ENCODE data around the gene CBARP.

The CBARP gene

DNA sequence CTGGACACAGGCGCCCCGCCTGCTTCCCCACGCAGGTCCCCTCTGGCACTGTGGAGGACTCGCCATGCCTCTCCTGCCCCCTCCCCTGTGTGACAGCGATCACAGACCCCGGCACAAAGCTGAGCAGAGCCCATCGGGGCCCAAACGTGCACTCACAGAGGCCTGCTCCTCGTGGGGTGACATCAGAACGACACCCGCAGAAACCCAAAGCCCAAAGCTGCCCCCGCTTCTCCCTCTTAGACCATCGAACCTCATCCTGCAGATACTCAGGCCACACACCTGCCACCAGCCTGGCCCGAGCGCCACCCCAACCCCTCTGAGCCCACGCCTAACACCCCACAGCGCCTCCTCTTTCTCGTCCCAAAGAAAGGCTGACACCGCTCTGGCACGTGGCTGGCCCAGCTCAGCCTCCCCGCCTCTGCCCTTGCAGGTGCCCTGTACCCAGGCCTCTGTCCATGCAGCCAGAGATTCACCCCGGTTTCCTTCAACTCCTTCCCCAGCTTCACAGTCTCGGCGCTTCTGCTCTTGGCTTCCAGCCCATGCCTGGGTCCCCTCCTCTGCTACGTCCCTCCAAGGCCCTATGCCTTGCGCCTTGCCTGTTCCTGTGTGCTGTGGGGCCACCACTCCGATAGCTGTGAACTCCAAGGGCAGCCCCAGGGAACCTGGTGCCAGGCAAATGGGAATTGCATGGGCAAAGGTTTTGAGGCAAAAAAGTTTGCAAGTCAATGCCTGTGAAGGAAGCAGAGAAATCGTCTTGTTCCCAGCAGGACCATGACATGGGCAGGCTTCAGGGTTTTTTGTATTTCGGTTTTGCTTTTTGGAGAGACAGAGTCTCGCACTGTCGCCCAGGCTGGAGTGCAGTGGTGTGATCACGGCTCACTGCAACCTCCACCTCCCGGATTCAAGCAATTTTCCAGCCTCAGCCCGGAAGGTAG is 831 bp upstream of the CBARP start:
- DNase-seq: no peak

DNA sequence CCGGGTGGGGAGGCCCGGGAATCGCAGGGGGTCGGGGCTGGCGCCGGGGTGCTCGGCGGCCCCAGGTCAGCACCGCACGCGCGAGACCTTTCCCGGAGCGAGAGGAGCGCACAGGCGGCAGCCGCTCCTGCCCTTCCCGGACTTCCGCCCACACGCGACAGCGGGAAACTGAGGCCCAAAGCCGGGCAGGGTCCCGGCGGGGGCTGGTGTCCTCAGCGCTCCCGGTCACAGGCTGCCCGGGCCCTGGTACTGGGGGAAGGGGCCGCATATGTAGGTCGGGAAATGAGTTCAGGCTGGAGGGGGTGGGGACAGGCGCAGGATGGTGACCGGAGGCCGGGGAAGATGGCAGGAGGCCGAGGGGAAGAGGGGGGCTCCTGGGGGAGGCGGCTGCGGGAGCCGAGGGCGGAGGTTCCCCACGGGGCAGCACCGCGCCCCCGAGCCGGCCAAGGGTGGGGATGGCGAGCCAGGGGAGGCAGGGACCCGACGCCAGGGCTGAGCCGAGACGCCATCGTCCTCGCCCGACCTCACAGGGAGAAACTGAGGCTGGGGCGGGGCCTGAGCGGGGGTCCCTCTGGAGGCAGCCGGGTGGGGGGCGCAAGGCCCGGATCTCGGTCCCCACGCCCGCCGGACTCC is 662 bp downstream of the CBARP start:
- DNase-seq: no peak

DNA sequence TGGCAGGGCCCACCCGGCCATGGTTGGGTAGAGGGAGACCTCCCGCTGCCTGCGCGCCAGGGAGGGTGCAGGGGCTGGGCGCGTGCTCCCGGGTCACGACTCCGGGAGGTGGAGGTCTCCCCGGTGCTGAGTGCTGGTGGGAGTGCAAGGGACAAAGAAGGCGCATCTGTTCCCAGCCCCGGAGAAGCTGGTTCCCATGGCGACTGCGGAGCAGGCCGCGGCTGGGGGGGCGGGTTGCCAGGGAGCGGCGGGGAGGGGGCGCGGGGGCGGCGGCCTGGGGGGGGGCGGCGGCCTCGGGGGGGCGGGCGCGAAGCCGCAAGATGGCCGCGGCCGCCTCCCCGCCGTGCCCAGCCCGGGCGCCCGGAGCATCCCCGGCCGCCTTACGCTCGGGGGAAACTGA is 1.2 kb downstream of the CBARP start:
- DNase-seq: no peak

DNA sequence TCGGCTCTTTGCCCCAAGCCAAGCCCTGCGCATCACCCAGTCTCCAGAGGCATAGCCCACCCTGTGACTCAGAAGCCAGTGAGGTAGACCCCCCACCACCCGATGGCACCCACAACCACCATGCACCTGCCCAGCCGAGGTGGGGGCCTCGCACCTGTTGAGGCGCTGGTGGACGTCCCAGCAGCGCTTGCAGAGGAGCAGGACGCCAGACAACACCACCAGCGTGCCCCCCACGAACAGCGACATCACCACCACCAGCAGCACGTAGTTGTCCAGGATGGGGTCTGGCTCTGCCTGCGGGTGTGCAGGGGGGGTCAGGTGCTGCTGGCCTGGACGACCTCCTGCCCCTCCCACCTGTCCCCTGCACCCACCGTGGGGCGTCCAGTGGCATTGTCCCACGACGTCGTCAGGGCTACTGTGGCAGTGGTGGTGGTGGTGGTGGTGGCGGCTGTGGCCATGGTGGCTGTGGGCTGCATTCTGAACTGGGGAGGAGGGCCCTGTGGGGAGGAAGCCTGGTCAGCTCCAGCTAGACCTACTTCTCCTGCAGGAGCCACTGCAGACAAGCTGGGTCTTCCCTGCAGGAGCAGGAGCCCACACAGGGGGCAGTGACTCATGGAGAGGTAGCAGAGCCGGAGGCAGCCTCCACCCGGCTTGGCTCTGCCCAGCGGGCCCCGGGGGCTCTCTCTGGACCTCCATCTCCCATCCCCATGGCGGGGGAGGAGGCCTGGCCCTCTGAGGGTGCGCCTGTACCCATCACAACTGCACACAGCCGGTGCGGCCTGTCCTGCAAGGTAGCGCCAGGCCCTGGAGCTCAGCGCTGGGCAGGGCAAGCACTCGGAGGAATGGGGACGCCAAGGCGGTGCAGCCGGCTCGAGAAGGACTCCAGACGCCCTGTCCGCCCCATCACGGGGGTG is 1.9 kb downstream of the CBARP start:
- DNase-seq: no peak

DNA sequence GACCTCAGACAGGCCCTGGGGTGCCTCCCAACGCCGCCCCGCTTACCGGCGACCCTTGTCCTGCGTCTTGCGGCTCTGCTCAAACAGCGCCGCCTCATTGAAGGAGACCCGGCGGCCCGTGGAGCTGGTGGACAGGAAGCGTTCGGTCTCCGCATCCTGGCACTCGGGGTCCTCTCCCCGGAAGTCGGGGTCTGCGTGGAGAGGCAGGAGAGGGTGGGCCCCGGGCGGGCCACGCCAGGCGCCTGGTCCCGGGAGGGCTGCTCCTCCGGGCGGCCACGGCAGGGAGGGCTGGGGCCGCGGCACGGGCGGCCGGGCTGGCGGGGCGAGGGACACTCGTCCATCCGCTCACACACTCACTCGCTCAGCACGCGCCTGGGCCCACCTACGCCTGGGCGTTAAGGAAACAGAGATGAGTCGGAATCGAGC is 2.8 kb downstream of the CBARP start:
- no peak for DNase-seq

DNA sequence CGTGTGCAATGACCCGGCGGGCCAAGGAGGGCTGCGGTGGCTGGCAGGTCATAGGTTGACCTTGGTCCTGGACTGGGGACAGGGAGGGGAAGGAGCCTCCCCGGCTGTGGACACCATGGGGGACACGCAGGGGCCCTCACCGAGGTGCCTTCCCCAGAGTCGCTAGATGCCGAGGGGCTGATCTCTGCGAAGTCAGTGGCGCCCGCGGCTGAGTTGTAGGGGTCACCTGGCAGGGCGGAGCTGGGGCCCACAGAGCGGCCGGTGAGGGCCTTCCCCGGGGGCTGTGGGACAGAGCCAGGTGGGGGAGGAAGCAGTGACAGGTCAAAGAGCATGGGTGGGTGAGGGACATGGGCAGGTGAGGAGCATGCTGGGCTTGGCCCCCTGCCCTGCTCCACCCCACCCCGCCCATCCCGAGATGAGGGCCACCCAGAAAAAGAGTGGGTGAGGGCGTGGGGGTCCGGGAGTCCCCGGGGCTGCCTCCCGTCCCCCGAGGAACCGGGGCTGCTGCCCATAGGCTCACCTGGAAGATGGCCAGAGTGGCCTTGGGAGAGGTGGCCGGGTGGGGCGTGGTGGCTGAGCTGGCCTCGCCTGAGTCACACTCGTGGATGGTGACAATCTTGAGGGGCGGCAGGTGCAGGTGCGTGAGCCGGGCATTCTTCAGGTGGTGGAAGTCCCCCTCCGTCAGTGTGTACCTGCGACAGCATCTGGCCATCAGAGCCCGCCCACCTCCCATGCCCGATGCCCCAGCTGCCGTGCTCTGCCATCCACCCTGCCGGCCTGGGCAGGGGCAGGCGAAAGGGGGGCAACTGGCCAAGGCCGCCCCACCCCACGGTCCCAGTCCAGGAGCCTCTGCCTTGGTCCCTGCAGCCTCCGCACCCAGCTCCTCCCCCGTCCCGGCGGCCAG is 3.5 kb downstream of the CBARP start:
- no peak for DNase-seq

DNA sequence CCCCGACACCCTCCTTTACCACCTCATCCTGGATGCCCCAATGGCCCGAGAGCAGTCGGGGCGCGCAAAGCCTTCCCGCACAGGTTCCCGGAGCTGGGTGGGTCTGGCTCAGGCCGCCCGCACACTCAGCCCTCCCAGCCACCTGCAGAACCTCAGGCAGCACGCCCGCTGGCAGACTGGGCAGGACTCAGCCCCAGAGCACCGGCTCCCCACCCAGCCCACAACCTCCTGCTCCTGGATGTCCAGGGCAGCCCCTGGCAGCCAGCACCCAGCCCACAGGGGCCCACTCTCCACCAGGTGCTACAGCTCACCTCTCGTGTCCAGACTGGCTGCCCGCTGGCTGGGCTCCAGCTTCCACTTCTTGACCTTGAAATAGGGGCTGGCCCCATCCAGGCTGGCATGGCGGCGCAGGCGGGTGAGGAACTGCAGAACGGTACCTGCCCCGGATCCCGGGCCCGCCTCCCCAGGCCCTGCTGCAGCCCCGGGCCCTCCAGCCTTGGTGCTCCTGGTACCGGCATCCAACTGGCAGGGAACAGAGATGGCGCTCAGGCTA is 4.6 kb downstream of the CBARP start:
- no peak for DNase-seq

DNA sequence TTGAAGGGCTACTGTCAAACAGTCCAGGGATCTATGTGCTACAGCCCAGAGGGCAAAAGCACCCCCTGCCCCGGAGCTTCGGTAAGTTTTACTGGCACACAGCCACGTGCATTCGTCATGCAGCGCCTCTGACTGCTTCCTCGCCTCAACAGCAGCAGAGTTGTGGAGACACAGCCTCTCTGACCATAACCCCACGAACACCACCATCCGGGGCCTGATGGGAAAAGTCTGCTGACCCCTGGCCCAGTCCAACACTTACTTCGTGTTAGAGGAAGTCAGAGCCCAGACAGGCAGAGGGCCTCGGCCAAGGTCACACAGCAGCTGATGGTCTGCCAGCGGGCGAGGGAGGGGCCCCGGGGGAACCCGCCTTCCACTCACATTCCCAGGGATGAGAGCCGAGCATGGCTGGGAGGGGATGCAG is 5.1 kb downstream of the CBARP start:
- DNase-seq: no peak

DNA sequence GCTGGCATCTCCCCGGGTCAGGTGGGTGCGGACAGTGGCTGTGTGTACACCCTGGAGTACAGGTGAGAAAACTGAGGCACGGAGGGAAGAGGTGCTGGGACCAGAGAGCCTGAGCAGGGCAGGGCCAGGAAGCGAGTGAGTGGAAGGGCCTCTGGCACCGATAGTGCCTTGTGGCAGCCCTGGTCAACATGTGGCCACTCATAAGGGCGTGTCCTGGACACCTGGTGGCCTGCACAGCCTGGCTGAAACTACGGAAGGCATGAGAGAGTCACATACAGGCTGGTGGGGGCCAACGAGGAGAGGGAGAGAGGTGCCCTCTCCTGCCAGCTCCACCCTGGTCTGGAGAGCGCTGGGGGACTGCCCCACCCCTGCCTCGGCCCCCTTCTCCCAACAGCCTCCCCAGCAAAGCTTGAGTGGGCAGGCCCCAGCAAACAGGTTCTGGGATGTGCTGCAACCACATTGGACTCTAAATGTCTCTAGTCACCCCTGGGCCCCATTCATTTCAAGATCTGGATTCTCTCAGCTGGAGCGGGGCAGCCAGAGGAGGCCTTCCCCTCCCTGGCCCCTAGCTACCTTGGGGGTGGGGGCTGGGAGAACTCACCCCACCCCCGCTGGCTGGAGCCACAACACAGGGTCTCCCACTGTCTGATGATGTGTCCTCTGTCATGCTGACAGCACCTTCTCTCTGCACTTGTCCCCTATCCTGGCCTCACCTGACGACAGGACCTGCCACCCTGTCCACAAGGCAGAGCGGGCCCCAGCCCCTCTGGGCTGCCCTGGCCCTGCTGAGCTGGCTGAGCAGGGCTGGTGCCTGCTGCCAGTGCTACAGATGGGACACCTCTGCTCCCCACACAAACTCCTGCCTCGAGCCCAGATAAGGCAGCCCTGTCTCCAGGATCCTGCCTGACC is 5.8 kb downstream of the CBARP start:
- no peak for DNase-seq

DNA sequence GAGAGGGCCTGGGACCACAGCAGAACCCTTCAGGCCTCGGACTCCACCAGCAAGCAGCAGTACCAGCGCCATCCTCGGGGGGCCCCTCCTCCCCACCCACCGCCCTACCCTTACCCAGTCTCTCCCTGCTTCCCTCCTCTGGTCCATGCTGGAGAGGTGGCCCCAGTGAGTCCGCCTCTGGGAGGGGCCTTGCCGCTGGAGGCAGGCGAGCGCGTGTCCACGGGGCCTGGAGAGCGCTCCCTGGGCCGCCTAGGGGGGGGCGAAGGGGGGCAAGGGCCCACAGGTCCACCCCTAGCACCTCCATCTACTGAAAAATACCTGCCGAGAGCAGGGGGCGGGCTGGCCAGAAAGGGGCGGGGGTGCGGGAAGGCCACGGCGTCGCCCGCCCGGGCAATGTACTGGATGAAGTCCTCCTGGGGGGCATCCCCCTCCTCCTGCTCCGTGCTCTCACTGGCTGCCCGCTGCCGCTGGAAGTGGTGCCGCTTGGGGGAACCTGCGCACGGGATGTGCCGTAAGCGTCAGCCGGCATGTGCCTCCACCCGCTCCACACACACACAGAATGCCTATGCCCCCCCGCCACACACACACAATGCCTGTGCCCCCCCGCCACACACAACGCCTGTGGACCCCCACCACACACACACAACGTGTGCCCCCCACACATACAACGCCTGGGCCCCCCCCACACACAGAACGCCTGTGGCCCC is 6.9 kb downstream of the CBARP start:
- no peak for DNase-seq

DNA sequence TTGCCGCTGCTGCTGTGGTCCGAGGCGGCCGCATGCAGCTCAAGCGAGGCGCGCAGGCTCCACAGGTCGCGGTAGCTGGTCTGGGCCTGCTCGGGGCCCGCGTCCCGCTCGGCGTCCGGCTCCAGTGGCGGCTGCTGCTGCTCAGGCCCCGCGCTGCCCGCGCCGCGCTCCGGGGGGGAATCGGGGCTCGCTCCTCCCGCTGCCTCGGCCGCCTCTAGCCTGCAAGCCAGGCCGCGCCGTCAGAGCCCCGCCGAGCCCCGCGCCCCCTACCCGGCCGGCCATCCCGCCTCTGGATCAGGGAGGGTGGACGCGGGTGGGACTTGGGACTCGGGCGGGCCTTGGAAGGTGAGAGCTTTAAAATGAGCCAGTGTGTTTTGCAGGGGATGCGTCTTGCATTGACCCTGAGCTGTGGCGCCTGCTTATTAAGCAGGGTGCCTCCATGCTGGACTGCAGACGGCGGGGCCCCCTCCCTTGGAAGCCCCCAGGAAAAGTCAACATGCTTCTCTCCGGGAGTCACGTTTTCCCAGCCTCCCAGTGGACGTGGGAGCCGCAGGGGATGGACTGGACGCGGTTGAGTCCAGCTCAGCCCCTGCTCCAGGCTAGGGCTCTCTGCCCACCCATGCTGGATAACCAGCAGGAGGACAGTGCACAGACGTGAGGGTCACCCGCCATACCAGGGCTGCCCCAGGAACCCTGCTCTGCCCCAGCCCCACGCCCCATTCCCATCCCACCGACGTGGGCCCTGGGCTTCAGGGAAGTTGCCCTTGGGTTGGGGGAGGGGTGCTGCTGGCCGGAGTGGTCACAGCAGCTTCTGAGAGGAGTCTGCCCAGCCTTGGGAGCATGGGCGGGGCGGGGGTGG is 7.7 kb downstream of the CBARP start:
- DNase-seq: no peak

DNA sequence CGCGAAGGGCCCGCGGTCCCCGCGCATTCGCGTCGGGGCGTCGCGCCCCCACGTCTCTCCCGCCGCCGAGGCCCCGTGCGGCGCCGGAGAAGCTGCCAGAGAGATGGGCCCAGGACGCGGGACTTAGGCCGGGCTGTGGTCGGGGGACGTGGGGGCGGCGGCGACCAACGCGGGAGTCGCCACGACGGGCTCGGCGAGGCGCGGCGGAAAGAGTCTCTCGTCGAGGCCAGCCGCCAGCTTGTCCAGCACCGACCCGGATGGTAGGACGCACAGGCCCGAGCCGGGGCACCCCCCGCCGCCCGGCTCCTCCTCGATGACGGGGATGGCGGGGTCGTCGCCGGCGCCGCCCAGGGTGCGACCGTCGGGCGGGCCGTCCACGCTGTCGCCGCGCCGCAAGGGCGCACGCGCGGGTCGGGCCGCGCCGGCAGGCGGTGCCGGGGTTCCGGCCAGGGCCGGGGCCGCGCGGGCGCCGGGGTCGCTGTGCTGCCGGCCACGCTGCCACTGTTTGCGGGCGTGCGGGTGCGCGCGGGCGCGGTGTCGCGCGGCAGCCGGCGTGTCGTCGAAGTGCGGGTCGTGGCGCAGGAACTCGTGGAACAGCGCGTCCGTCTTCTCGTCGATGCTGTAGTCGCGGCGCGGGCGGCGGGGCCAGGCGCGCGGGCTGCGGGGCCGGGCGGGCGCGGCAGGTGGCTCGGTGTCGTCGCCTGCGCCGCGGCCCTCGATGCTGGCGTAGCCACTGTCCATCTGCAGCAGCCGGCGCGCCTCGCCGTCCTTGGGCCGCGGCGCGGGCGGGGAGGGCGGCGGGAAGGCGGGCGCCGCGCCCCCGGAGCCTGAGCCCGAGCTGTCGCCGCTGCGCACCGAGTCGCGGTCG is 8.5 kb downstream of the CBARP start:
- DNase-seq: no peak

DNA sequence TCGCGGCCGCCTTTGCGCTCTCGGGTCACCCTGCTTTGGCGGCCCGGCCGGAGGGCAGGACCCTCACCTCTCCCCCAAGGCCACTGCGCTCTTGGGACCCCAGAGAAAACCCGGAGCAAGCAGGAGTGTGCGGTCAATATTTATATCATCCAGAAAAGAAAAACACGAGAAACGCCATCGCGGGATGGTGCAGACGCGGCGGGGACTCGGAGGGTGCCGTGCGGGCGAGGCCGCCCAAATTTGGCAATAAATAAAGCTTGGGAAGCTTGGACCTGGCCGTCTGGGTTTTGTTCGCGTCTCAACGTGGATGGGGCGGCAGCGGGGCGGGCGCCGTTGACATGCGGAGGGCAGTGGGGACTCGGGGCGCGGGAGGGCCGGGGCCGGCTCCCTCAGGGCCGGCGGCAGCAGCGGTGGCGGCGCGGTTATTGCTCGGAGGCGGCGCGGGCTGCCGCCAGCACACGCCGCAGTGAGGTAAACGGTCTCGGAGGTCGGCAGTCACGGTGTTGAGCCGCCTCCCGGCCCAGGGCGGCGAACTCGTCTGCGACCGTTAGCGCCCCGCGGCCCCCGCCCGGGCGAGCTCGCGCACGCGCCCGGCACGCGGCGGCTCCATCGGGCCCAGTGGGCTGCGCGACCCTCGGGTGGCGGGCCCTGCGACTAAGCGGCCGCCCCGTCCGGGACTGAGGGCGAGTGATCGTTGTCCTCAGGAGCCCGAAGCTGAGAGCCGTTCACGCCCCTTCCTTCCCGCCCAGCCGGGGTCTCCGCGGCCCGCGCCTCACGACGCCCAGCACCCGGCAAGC is 9.4 kb downstream of the CBARP start:
- no peak for DNase-seq

DNA sequence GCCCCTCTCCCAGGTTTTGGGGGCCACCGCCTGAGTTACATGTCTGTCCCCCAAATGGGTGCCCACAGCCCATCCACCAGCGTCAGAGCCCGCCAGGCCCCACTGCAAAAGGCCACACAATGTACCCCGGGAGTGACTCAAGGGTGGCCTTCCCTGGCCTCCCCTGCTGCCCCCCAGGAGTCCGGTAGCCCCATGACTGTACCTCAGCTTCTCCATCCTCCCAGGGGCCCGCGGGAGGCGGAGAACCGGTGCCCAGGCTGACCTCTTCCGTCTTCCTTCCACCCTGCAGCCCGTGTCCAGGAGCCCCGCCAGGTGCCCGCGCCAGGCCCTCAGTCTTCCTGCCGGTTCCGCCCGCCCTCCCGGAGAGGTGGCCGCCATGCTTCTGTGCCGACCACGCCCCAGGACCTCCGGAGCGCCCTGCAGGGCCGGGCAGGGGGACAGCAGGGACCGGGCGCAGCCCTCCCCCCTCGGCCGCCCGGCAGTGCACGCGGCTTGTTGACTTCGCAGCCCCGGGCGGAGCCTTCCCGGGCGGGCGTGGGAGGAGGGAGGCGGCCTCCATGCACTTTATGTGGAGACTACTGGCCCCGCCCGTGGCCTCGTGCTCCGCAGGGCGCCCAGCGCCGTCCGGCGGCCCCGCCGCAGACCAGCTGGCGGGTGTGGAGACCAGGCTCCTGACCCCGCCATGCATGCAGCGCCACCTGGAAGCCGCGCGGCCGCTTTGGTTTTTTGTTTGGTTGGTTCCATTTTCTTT is 10.3 kb downstream of the CBARP start:
- no peak for DNase-seq

DNA sequence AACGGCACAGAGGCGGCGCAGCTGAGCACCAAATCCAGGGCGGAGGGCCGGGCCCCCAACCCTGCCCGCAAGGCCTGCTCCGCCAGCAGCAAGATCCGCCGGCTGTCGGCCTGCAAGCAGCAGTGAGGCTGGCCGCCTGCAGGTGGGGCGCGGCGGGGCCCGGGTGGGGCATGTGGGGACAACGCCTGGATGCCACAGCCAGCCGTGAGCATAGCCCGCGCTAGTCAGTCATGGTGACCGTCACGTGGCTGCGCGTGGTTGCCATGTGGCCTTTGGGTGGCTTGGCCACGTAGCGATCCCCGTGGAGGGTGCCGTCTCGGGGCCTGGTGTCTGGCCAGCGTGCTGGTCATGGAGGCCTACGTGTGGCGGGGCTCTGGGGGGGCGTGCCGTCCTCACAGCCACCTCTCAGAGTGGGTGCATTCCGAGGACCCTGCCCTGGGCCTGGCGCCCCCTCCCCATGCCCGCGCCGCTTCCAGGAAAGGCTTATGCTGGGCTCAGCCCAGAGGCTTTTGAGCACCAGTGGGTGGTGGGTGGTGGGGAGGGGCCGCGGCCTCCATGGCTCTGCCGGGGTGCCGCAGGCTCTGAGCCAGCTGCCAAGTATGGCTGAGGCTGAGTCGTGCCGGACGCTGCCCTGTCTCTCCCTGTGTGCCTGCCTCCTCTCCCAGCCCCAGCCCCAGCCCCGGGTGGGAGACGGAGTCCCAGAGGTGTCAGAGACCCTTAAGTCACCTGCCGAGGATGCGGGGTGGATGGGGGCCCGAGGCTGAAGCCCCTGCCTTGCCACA is 11.1 kb downstream of the CBARP start:
- no peak for DNase-seq

DNA sequence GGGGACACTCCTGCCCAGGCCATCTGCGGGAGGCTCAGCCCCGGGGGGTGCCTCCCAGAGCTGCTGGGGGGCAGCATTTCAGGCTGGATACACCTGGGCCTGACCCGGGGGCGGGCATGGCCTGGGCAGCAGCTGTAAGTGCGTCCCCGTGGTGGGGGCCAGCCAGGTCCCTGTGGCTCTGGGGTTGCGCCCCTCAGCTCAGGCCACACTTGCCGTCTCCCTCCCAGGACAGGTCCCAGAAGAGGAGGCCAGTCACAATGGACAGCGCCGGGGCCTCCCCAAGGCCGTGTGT is 11.6 kb downstream of the CBARP start:
- DNase-seq: no peak
